ENCODE results near the gene NXN.
"Not testable (repeated sequence)": the region's sequence is repeated elsewhere in the genome, so short reads cannot be mapped to it uniquely, and the experiment has no call there.

NXN gene

DNA sequence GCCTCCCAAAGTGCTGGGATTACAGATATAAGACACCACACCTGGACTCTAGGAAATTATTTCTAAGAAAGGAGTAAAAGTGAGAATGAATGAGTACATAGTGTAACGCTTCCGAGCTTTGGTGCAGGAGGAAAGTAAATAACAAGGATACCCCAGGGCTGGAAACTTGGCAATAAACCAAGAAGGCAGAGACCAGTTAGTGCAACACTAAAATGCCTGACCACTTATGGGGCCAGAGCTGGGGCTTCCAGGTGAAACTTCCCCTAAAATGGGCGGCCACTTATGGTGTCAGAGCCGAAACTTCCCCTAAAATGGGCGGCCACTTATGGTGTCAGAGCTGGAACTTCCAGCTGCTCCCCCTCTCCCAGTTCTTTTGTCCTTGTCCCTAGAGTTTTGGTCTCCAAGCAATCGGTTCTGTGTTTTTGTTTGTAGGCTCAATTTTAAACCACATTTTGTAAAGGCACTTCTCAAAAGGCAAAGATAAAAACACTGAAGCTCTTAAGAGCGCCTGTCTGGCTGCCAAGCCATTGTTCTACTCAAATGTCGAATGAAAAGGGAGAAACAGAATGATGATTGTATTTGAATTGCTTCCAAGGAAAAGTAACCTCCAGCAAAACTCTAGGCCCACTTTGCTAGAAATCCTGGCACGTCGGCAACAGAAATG is 63.9 kb downstream of the NXN start:
- no peak for DNase-seq

GRCh38 chr17:914561-914960 is 65.0 kb downstream of the NXN start:
- no peak for DNase-seq

DNA sequence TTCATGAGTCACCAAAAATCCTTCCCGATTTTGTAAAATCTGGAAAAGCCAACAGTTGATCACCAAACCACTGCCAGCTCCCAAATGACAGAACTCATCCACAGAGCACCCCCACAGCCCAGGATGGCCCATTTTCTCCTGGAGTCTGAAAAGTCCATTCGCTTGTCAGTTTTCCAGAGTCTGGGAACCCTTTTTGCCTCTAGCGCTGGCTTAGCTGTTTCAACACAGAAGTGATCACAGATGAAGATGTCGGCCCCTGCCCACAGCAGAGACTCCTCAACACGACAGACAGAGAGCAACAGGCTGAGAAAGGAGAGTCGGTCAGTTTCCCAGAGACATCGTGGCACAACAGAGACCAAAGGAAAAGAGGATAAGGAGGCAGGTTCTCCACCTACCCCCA is 66.4 kb downstream of the NXN start:
- DNase-seq: no peak

GRCh38 chr17:909642-910323 is 69.8 kb downstream of the NXN start:
- no peak for DNase-seq

- DNase-seq: no peak
Measured at GRCh38 chr17:907725-908124, 71.9 kb downstream of the NXN start.

DNA sequence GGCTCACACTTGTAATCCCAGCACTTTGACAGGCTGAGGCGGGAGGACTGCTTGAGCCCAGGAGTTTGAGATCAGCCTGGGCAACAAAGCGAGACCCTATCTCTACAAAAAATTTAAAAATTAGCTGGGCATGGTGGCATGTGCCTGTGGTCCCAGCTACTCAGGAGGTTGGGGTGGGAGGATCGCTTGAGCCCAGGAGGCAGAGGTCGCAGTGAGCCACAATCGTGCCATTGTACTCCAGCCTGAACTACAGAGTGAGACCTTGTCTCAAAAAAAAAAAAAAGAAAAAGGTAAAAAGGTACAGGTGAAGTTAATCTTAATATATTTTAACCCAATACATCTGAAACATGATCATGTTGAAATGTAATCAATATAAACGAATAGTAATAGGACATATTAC is 73.9 kb downstream of the NXN start:
- not testable (repeated sequence) for DNase-seq

- DNase-seq: no peak
Measured at GRCh38 chr17:903691-904481, 75.7 kb downstream of the NXN start.

GRCh38 chr17:902463-902862 is 77.1 kb downstream of the NXN start:
- no peak for DNase-seq

- no peak for DNase-seq
Measured at GRCh38 chr17:901964-902363, 77.6 kb downstream of the NXN start.

GRCh38 chr17:901191-901950 is 78.2 kb downstream of the NXN start:
- no peak for DNase-seq

DNA sequence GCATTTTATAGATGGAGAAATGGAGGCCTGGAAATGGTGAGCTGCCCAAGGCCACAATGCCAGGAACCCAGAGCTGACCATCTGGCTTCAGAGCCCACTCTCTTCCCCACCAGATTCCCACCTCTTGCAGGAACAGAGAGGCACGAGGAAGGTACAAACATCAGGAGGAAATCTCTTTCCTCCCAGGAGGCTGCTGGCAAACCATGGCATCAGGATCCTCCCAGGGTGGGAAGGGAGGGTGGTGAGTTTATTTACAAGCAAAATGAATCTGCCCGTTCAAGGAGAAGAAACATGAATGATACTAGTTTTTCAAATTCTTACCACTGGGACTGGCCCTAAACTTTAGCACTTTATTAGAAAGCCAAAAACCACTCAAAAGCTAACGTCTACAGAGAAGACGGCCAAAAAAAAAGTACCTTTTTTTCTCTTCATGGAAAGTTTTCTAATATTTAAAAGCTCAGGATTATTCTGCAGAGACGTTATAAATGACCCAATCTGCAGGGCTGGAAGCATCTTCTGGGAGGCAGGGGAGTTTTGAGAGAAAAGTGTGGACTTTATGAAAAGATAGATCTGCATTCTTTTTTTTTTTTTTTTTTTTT is 79.1 kb downstream of the NXN start:
- DNase-seq: no peak

DNA sequence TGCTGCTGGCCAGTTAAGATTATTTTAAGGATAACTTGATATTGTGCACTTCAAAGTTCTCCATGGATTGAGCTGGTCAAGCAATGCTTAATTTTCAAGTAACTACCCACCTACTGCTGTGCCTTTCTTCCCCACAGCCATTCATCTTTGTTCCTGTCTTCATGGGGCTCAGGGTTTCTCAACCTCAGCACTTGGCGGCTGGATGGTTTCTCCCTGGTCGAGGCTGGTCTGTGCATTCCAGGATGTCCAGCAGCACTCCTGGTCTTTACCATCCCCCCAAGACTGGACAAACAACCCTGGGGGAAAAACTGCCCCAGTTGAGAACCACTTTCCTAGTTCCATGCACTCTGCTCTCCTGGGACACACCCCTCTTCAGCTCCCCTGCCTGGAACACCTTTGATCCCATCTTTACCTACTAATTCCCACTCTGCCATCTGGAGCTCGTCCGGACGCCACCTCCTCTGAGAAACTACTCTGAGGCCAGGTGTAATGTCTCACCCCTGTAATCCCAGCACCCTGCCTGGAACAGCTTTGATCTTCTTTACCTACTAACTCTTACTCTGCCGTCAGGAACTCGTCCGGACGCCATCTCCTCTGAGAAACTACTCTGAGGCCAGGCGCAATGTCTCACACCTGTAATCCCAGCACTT is 81.5 kb downstream of the NXN start:
- DNase-seq: no peak

DNA sequence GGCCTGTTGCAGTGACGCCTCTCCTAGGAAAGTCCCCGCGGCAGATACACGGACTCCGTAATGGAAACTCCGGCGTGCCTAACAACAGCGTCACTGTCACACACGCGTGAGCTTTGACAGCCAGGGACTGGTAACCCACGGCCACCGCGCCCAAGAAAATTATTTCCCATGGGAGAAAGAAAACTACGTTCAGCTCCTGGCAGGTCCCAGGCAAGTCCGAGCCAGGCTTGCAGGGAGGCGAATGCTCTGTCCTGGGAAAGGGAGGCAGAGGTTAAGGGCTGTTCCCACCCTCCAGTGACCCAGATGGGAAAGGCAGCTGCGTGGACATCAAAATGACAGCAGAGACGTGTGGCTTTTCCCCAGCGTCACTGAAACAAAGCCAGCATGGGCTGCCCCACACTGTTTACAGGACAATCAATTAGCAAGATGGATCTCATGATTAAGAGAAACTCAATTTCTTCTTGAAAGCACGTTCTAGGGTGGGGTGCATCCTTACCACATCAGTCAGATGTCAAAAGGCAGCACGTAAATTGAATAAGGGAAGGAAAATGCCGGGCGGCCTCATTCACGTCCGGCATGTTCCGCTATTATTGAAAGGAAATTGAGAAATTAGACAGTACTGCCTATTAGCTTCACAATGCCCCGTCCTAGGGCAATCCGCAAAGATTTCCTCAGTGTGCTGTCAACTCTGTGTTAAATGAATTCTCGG is 82.5 kb downstream of the NXN start:
- no peak for DNase-seq

DNA sequence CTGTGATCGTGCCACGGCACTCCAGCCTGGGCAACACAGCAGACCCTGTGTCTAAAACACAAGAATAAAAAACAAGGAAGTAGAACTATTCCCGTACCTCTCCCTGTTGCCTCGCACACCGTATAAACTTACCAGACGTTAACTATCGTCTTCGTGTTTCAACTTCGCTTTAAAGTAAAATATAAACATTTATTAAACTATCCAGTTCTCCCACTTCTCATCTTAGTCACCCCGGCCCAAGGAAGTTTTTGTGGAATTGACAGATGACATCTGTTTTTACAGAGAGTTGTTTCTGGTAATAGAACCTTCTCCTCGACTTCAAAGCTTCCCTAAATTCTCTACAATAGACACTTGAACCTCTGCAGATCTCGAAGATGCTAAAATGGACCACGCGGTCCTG is 83.1 kb downstream of the NXN start:
- DNase-seq: no peak

DNA sequence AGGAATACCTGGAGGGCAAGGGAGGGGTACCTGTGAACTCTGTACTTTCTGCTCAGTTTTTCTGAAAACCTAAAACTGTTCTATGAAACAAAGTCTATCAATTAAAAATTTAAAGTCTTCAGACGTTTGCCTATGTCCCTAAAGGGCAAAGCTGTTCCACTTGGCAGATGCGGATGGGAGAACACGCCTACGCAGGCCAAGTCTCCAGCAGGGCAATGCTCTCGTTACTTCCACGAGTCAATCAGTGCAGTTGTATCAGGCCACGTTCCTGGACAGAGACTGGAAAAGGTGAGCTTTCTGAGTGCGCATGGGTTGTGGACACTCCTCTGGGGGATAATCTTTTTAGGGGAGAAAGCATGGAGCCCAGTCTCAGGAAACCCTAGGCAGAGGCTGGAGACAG is 86.6 kb downstream of the NXN start:
- no peak for DNase-seq

DNA sequence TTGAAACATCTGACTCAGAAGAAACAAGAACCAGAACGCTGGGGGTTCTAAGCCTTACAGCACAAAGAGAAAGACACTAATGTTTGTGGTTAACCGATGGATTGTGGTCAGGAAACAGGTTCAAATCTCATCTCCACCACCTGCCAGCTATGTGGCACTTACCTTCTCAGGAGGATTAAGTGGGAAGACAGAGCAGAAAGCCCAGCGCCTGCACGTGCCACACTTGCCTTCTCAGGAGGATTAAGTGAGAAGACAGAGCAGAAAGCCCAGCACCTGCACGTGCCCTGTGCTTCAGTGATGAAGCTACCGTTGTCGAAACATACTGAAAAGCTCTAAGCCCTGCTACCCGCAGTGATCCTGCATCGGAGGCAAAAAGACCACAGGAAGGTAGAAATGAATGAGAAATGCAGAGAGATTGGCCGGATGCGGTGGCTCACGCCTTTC is 90.6 kb downstream of the NXN start:
- peak; percentile 45 for DNase-seq

DNA sequence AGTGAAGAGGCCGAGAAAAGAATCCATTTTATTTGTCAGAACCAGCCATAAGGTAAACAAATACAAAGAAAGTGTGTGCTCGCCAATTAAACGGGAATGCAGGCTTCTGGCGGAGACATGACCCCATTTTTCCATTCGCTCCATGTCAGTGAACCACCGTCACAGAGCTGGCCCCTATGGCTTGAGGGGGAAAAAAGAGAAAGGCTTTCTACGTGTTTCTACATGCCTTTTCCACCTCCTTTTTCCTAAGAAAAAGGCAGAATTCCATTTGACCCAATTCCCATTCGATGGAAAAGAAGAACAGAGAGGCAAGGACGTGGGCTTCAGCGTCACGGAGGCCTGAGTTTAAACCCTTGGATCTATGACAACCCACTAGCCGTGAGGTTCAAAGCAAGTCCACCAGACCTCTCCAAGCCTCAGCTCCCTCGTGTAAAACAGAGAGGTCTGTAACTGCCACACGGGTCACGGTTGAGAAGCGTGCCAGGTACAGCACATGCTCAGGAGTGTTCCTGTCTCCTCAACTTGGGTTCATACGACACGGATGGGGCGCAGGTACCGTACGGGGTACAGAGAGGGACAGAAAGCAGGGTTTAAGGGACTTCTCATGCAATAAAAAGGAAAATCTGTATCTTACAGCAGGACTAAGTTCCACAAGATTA is 91.9 kb downstream of the NXN start:
- no peak for DNase-seq

DNA sequence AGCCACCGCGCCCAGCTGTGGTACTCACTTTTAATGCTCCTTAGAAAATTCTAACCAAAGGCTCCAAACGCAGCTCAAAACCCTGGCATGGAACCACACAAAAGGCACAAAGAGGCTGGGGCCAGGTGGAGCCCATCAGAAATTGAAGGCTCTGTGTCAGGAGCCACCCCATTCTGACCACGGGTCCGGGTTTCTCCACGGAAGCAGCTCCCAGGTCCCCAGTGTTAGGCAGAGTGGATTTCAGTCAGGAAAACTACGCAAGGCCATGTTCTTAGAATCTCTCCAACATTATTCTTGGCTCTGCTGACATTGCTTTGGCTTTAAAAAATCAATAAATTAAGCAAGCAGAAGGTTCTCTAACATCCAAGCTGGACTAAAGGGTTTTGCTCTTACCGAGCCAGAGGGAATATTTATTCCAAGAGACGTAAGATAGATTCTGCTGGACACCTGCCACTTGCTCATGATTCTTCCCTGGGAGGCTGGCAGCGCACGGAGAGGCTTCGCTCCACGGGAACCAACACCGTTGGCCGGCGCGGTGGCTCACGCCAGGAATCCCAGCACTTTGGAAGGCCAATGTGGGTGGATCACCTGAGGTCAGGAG is 93.5 kb downstream of the NXN start:
- no peak for DNase-seq

DNA sequence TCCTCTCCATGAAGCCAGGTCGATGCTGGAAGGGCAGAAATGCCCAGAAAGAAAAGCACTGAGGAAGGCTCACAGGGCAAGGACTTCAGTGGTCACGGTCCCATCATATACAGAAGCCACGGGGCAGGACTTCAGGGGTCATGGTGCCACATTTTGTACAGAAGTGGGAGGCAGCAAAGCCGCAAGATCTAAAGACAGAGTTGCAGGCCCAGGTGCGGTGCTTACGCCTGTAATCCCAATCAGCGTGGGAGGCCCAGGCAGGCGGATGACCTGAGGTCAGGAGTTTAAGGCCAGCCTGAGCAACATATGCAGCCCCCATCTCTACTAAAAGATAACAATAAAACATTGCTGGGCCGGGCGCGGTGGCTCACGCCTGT is 96.0 kb downstream of the NXN start:
- no peak for DNase-seq

GRCh38 chr17:882827-883585 is 96.6 kb downstream of the NXN start:
- no peak for DNase-seq
